Stimulated activated CD4-positive, alpha-beta T cell treated with anti-CD3 and anti-CD28 coated beads, Interleukin-2, amount 100 ng/mL, for 48 hours (primary cell): ENCODE data around the gene MAML3.

ENCODE experiments used
- DNase-seq, 2 donors: peaks; one replicate each; pipeline ENCODE4 v3.0.0-alpha.2; 2020

Gene MAML3

DNA sequence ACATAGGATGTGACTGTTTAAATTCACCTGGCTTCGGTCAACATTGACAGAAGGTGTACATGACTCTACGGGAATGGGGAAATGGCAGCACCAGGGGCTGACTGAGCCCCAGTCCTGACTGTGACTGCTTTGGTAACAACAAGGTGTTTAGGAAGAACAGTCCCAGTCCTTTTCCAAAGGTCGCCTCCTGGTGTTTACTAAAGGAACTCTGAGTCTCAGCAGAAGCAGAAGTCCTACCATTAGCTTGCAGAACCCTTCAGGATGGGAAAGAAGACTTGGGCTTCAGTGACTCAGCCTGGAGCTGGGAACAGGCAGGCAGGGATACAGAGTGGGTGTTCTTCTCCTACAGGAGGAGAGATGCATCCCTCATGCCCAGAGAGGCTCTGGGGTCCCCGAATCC is 385.1 kb downstream of the MAML3 start:
- DNase-seq = no peak

GRCh38 chr4:139768366-139768765 is 385.6 kb downstream of the MAML3 start:
- DNase-seq = no peak

DNA sequence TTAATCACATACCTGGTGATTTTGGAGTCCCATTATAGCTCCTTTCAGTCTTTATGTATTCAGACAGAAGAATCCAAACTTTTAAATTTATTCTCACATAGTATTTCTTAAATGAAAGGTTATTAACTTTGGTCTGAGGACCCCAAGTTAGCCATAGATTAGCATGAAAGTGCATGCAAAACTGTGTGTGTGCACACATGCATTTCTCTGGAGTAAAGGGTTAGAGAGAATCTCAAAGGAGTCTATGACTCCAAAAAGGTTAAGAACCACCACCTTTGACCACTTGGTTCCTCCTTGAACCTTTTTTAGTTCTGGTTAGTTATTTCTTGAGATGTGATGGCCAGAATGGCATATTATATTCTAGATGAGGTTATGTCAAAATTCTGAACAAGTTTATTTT is 386.4 kb downstream of the MAML3 start:
- DNase-seq = no peak

GRCh38 chr4:139767168-139767567 is 386.8 kb downstream of the MAML3 start:
- DNase-seq = no peak

DNA sequence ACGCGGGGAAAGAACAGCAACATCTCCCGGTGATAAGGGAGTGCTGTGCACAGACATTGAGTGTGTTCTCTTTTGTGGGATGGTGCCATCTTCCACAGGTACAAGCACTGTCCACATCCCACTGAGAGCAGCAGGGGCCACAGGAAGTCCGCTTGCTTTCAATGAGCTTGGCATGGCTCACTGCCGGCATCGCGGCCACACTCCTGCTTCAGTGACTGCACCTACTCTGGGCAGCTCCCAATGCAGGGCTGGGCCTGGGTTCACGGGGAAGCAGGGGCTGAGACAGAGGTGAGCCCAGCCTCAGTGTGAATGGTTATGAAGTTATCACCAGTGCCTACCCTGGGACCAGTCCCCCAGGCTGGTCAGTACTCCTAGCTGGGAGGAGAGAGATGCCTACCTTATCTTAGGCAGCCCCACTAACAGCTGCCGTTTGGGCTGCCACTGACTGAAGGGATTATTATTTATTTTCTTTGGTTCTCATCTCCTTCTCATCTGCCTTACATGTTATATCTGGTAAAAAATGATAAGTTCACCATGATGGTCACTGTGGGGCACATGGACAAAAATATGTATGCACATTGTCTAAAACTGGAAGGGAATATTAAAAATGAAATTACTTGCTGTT is 389.2 kb downstream of the MAML3 start:
- no peak for DNase-seq

DNA sequence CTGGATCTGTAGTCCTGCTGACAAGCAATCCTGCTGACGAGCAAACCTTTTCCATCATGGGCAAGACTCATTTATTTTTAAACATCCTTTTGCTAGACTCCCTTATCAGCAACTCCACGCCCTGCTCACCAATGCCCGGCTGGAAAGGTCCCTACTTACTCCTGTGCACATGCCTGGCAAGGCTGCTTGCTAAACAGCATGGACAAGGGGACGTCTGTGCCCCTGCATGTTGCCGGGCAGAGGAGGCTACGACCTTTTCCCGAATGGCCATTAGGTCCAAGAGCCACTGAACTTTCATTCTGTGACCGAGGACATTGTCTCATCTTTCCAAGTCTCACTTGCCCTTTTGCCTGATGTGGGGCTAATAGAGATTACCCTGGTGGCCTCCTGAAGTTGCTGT is 389.8 kb downstream of the MAML3 start:
- DNase-seq = no peak

DNA sequence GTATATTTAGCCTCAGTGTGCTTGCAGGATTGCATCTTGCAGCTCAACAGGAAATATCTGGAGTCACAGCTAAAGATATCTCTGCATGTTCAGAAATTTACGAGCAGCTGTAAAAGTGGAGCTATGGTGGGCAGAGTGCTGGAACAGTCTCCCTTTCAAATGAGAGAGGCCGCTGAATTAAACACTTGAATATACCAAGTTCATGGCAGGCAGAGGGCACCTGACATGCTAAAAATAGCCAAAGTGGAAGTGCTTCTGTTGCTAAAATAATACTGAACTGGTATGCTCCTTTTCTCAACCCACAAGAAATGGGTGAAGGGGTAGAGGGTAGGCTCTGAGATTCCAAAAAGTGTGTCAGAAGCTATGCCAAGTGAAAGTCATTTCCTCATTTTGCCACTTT is 390.3 kb downstream of the MAML3 start:
- DNase-seq = no peak

DNA sequence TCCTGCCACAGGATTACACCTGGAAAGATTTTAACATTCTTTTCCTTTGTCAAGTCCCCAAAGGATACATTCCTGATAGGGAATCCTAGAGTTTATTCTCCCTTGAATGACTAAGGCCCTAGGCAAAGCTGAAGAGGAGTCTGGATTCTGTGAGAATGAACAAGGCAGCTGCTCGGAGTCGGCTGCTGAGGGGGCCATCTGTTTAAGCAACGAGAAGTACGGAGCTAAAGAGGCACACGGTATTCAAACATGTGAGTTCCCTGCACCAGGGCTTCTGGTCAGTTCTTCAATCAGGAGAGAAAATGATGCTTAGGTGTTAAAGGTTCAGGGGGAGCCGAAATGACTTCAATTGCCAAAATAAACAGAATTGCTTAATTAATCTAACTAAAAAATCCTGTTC is 390.8 kb downstream of the MAML3 start:
- no peak for DNase-seq

- no peak for DNase-seq
Measured at GRCh38 chr4:139762720-139763119, 391.3 kb downstream of the MAML3 start.

DNA sequence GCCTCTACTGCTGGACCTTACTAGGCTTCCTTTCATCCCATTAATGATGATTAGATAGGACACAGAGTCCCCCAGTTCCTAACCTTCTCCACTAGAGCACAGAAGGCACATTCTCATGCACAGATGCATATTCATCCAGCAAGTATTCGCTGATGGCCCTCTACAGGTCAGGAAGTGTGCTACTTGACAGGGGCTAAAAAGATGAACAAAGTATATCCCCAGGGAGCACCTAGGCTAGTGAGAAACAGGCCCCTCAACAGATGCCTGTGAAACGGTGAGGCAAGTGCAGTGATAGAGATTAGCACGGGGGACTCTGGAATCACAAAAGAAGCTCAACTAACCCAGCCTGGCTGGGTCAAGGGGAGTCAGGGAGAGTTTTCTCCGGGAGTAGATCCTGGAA is 392.5 kb downstream of the MAML3 start:
- no peak for DNase-seq

DNA sequence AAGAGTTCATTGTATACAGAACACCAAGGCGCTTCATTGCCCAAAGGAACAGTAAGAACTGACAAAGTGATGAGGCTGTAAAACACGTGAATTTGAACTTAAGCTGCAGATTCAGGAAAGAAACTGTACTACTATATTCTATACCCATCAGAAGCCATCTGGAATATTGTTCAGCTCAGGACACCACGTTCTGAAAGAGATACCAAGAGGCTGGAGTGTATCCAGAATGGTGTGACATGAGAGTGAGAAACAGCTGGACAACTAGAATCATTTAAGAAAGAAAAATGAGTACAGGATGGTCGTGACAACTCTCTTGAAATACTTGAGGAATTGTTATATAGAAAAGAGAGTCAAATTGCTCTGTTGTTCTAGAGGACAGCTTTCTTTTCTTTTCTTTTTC is 393.4 kb downstream of the MAML3 start:
- DNase-seq = no peak

DNA sequence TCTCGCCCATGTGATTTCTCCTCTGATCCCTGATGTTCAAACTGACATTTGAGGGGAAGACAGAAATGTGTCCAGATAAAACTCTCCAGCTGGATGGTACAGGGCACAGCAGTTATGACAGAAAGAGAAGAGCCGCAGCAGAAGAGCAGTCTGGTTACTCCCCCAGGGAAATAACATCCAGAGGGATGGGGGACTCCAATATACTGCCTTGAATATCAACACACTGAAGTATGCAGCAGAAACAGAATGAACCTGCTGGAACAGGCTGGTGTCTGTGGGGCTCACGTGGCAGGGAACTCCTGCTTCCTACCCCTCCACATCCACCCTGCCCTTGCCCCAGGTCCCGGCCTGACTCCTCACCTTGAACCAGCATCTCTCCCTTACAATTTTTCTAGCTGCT is 394.9 kb downstream of the MAML3 start:
- DNase-seq = no peak

DNA sequence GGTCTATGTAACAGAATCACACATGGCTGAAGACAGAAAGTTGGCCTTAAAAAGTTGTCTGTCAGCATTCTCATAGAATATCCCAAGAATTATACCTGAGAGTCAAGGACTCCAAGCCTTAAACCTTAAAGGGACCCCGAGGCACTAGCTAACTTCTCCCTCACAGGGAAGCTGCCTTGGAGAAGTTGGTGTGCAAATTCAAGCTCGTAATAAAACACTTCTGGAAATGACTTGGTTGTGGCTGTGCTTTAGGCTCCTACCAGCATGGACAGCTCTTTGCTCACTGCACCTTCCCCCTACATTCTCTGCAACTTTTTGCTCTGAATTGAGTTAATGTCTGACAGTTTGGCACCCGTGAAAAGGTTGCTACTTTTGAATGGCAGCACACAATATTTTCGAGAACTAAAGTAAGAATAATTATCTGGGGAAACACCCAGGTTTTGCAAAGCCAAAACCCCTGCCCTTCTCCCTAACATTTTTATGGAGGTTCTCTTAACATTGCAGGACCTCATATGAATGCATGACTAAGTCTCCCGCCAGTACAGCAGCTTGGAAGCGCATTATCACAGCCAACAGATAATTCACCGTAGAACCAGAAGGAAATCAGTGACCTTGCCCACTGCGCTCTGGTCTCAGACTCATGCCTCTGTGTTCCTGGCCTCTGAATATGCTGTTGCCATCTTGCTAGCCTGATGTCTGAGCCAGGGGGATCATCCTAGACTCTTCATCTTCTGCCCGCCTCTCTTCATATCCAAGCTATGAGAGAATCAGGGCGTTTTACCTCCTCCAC is 397.4 kb downstream of the MAML3 start:
- DNase-seq = no peak

GRCh38 chr4:139754938-139755337 is 399.0 kb downstream of the MAML3 start:
- no peak for DNase-seq

DNA sequence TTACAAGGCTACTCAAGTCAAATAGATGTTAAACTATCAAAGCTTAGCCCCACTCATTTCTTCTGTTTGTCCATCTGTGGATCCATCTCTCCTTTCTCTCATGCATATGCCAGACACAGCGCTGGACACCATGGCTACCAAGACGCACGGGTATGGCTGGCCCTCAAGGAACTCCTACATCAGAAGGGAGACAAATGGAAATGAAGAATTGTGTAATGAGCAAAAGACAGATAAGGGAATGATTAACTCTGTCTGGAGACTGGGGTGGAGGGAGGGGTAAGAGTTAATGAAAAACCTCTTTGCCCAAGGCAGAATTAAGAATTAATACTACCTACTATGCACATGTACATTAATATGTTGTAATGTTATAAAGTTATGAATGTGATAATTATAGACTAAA is 400.3 kb downstream of the MAML3 start:
- no peak for DNase-seq

GRCh38 chr4:139749835-139750498 is 404.0 kb downstream of the MAML3 start:
- DNase-seq = no peak

DNA sequence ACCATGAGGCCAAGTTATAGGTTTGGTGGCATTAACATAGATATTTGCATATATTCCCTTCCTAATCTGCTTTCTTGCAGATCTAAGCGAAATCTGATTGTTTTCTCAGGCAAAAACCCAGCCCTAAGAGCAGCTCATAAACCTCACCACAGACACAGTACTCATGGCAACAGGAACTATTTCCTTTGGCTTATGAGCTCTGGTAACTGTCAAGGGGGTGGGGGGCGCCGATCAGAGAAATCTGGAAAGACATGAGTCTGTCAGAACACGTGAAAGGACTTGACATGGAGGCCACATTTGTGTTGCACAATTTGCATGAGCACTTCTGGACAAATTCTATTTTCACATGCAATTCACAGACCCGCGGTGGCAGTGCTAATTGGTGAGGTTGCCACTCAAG is 404.6 kb downstream of the MAML3 start:
- no peak for DNase-seq

DNA sequence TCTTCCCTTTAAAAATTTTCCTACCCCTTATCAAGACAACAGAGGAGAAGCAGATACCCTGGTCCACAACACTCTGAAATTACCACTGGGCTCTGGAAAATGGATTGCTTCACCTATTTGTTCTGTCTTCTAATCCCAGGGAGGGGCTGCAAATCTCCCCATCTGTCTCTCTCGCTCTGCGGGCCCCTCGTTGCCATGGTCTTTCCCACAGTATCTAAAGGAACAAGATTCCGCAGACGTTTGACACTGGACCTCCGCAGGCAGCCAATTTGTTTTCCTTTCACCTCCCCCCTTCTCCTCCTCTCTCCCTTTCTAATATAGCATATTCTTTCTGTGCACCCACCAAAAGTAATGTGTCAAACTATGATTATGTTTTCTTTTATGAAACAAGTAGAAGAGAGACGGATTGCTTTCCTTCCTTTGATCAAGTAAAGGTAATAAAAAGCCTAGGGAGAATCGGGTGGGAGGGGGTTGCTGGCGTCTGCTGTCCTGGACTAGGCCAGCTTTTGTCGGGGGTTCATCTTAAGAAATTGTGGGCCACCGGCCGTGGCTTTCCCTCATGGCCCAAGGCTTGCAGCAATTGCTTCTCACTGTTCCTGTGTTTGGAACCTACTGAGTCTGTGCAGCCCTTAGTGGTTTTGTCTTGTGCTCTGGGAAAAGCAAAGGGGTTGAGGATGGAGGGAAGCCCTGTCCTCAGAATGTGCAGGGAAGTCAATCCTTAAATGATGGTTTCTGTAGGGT is 407.4 kb downstream of the MAML3 start:
- DNase-seq = no peak

DNA sequence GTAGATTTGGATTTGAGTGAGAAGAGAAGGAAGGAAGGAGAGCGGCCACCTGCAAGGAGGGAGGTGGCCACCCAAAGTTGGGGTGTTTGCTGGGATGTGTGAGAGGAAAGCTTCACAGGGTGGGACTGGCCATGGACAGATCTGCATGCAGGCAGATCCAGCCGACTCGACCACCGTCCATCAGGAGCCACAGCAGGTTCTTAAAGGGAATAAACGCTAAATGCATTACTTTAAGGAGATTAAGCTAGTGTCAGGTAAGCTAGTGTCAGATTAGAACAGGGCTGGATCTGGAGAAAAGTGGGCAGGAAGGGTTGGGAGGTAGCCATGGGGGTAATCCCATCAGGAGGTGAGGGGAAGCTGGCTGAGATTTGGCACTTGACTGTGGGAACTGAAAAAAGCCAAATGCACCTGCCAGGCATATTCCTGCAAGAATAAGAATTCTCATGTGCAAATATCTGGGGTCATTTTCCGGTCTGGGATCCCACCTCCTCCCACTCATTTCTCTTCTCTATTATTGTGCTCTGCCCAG is 408.8 kb downstream of the MAML3 start:
- no peak for DNase-seq

- no peak for DNase-seq
Measured at GRCh38 chr4:139744232-139744631, 409.8 kb downstream of the MAML3 start.

- no peak for DNase-seq
Measured at GRCh38 chr4:139743027-139743426, 411.0 kb downstream of the MAML3 start.

DNA sequence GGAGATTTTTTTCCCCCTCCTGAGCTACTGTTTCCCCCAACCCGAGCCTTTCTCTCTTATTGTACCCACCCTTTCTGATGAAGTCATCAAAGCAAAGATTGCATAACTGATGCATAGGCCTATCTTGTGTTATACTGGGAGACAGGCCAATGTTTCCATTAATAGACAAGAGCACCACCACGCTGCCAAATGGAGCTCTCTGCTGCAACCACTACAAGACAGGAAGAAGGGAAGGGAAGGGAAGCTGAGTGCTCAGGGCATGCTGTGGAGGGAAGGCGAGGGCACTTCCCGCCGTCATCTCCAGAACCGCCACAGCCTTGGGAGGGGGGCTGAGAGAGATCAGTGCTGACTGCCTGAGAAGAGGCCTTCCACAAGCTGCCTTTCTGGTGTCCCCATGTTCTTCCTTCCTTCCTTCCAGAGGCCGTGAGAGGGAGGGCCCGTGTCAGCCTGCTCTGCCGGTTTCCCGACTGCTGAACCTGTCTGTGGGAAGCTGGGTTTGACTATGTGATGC is 413.4 kb downstream of the MAML3 start:
- DNase-seq = no peak

DNA sequence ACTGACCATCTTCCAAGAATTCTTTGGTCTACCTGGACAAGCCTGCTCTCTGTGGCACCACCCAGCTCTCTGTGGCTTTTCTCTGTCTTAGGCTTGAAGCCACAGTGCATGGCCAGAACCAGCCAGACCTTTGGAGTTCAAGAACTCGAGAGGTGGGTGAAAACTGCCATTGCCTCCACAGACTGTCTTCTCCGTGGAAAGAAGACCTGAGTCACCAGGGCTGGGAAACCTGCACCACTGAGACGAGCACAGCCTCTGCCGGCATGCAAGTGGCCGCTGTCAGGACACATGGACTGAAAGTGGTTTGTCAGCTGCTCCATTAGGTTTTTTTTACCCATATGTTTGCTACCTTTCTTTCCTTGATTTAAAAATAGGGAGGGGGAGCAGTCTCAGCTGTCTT is 413.9 kb downstream of the MAML3 start:
- no peak for DNase-seq
